Fibroblast of lung (primary cell): ENCODE data around the gene RAPGEF5.

Source experiments
- EZH2 ChIP-seq: IDR thresholded peaks from 2 replicates; pipeline ENCODE4 v1.5.1; 2012; ENCODE audit warnings: low read length, control low read depth, mild to moderate bottlenecking; ENCODE audit errors: missing control alignments
- TF ChIP-seq, protein P1 (sequence below), 2 donors: IDR thresholded peaks in 1 of 2; conservative IDR thresholded peaks in 1 of 2; 1 replicate in 1 of 2; 2 replicates in 1 of 2; pipeline ENCODE4 v1.5.1; 2011 to 2012; ENCODE audit warnings: low read length in 2 of 2, control low read depth in 1 of 2, inconsistent platforms in 1 of 2, low read depth in 1 of 2, mild to moderate bottlenecking in 1 of 2

DNA sequence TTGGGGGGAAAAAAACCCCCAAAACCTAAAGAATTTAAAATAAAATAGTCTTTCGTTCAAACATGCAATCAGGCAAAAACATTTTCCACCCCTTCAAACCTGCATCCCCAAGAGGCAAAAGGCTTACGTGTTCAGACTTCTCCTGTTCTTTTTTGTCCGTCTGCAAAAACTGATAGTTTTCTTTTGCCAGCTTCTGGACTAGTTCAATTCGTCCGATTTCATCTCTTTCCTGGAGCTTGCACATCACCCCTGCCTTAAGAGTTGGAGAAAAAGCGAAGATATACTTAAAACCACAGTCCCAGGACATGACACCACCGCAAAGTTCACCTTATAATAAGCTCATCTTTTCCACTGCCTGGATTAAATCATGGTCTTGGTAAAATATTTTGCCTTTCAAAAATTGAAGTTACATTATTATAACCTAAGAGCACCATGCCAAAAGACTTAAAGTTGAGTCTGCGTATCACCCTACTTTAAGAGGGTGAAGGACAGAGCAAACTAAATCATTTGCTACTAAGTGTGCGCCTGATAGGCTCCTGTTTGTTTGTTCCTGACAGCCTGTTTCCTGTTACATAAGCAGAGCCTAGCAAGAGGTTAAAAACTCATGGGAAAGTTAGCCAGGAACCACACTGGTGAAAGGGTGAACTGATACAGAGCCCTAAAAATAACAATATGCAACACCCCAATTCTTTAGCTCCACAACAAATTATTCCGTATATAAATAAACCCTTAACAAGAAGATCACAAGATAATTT, 137.0 kb downstream of the RAPGEF5 start:
- TF ChIP-seq, protein P1, sequence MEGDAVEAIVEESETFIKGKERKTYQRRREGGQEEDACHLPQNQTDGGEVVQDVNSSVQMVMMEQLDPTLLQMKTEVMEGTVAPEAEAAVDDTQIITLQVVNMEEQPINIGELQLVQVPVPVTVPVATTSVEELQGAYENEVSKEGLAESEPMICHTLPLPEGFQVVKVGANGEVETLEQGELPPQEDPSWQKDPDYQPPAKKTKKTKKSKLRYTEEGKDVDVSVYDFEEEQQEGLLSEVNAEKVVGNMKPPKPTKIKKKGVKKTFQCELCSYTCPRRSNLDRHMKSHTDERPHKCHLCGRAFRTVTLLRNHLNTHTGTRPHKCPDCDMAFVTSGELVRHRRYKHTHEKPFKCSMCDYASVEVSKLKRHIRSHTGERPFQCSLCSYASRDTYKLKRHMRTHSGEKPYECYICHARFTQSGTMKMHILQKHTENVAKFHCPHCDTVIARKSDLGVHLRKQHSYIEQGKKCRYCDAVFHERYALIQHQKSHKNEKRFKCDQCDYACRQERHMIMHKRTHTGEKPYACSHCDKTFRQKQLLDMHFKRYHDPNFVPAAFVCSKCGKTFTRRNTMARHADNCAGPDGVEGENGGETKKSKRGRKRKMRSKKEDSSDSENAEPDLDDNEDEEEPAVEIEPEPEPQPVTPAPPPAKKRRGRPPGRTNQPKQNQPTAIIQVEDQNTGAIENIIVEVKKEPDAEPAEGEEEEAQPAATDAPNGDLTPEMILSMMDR (conservative IDR thresholded peaks at IDR 0.05 in 1 of 2, IDR thresholded peaks at IDR 0.05 in 1 of 2; ENCODE audit: low read depth in 1 of 2, low read length in 2 of 2): no peak
- no peak for TF ChIP-seq EZH2
